Smooth muscle cell (in vitro differentiated cells): ENCODE data around the gene GP1BB. TPM values are rescaled to one million over a fixed set of nuclear protein-coding genes. Genes with fewer than 3 reads are reported as not detected.

Experiments used
- DNase-seq: peaks from one replicate; lab custom pipeline; 2025; ENCODE audit not compliant: unreplicated experiment; lab: John Stamatoyannopoulos, UW
- H2AFZ ChIP-seq: fragments of 200-600 bp; sonication (generic); 2 replicates; pipeline ENCODE4 v1.6.0; 2016; ENCODE audit warnings: antibody characterized with exemption, low read depth, mild to moderate bottlenecking
- H3F3A ChIP-seq: fragments of 200-600 bp; sonication (generic); 2 replicates; pipeline ENCODE4 v1.6.0; 2017; ENCODE audit warnings: antibody characterized with exemption, low read depth
- H3K27ac ChIP-seq: fragments of 200-600 bp; sonication (generic); 2 replicates; pipeline ENCODE4 v1.5.1; 2016; ENCODE audit warnings: low read depth, mild to moderate bottlenecking
- H3K27me3 ChIP-seq: fragments of 200-600 bp; sonication (generic); 2 replicates; pipeline ENCODE4 v1.6.1; 2016; ENCODE audit warnings: low read depth, mild to moderate bottlenecking
- H3K36me3 ChIP-seq: fragments of 200-600 bp; sonication (generic); 2 replicates; pipeline ENCODE4 v1.5.1; 2016; ENCODE audit warnings: low read depth
- H3K4me1 ChIP-seq: fragments of 200-600 bp; sonication (generic); 2 replicates; pipeline ENCODE4 v1.5.1; 2016; ENCODE audit warnings: low read depth
- H3K4me2 ChIP-seq: fragments of 200-600 bp; sonication (generic); 2 replicates; pipeline ENCODE4 v1.6.0; 2016; ENCODE audit warnings: mild to moderate bottlenecking
- H3K4me3 ChIP-seq: fragments of 200-600 bp; sonication (generic); 2 replicates; pipeline ENCODE4 v1.5.1; 2016; ENCODE audit warnings: mild to moderate bottlenecking
- H3K79me2 ChIP-seq: fragments of 200-600 bp; sonication (generic); 2 replicates; pipeline ENCODE4 v1.6.0; 2016; ENCODE audit warnings: low read depth, mild to moderate bottlenecking
- H3K9ac ChIP-seq: fragments of 200-600 bp; sonication (generic); 2 replicates; pipeline ENCODE4 v1.6.0; 2016; ENCODE audit warnings: low read depth
- H3K9me3 ChIP-seq: fragments of 200-600 bp; sonication (generic); replicated peaks from 2 replicates; pipeline ENCODE4 v1.5.1; 2016; ENCODE audit warnings: low read depth
- H4K20me1 ChIP-seq: fragments of 200-600 bp; sonication (generic); 2 replicates; pipeline ENCODE4 v1.6.0; 2016; ENCODE audit warnings: low read depth
- CTCF ChIP-seq: fragments of 200-600 bp; sonication (generic); IDR thresholded peaks from 2 replicates; pipeline ENCODE4 v1.5.1; 2017; ENCODE audit warnings: borderline replicate concordance, mild to moderate bottlenecking, antibody characterized with exemption; ENCODE audit not compliant: insufficient read depth, poor library complexity, severe bottlenecking
- WGBS: methylation state at CpG from one replicate; pipeline ENCODE4 v1.1.7; 2016; ENCODE audit warnings: low lambda C conversion rate; 5-methylcytosine and 5-hydroxymethylcytosine counted together
- polyA plus RNA-seq: library from polyadenylated mRNA; unstranded; fragments of >200 nt; fragmentation: Nextera tagmentation; extraction: Ambion mirVana; gene quantifications from 2 replicates; pipeline ENCODE4 v1.2.1, GENCODE V29; 2016
- total RNA-seq: library from RNA; depleted of rRNA; stranded (reverse); fragments of >200 nt; gene quantifications from 2 replicates; pipeline ENCODE4 v1.2.3, GENCODE V29; 2014

GP1BB gene
- total and polyA plus RNA-seq, 2 experiments from 2014 or later: 0.94 to 9.7 TPM

GRCh38 chr22:19691007-19691720 lies 32.2 kb upstream of the GP1BB start:
- peak overlapping the region; percentile 34 for H3K4me3 ChIP-seq
- no peak for DNase-seq
- TF ChIP-seq CTCF: no peak
- H4K20me1 ChIP-seq: no peaks in the 10 kb centered on the region
- H3K36me3 ChIP-seq: no peaks in the 10 kb centered on the region
- no peaks in the 10 kb centered on the region for H3F3A ChIP-seq
- H3K27ac ChIP-seq: peak overlapping the region; percentile 48
- H3K9me3 ChIP-seq: no peaks in the 10 kb centered on the region
- no peaks in the 10 kb centered on the region for H3K79me2 ChIP-seq
- WGBS: 66% methylated on average over 9 of the region's 9 CpGs
- peak overlapping the region; percentile 78 for H3K4me2 ChIP-seq
- peaks cover 11% of the 10 kb centered on the region for H3K4me1 ChIP-seq
- H3K9ac ChIP-seq: no peak overlapping the region
- no peaks in the 10 kb centered on the region for H3K27me3 ChIP-seq
- peak overlapping the region; percentile 60 for H2AFZ ChIP-seq

DNA sequence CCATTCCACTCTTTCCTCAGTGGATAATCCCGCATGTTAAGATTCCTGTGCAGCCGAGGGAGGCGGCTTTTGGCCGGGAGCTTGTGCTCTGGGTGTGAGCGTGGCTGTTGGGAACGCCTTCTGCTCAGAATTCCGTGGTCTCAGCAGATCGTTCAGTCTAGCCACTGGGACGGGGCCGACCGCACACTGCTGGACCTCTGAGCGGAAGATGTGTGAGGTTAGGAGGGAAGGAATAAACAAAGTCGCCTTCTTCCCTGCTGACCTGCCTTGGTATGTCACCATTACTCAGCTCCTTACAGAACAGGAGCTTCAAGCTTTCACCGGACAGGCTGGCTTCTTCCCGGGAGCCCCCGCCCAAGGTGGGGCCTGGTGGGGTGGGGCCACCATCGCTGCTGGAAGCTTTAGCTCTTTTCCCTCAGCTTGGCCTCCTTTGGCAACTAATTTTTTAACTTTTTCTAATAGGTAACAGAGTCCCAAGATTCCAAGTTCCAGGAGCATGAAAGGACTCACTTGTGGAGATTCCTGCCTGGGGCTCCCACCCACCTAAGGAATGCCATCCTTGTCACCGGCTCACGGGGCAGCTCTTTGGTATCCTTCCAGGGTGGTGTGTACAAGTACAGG lies 31.5 kb upstream of the GP1BB start:
- 10% methylated on average over 19 of the region's 19 CpGs for WGBS
- Histone ChIP-seq H3K4me3 (peak overlapping the region; percentile 34), H3K79me2 (no peaks in the 10 kb centered on the region), H3K4me2 (peak overlapping the region; percentile 78), H2AFZ (peak overlapping the region; percentile 60), H3K9ac (no peak overlapping the region), H4K20me1 (no peaks in the 10 kb centered on the region), H3K4me1 (peaks cover 11% of the 10 kb centered on the region), H3K36me3 (no peaks in the 10 kb centered on the region), H3K27ac (peak overlapping the region; percentile 48), H3F3A (no peaks in the 10 kb centered on the region), H3K27me3 (no peaks in the 10 kb centered on the region), H3K9me3 (no peaks in the 10 kb centered on the region)
- no peak for TF ChIP-seq CTCF
- DNase-seq: no peak

DNA sequence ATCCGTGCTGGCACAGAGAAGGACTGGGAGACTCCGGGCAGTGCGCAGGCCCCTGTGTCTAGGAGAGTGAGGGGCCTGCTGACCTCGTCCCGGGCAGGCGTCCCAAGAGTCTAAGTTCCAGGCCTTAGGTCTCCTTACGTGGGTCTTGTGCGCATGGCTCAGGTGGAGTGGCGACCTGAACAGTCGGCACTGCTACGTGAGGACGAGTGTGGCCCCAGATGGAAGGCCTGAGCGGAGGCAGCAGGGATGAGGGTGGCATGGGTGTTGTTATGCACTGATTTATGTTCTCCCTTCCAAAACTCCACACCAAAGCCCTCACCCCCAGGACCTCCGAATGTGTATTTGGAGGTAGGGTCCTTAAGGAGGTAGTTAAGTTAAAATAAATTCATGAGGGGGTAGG lies 29.8 kb upstream of the GP1BB start:
- Histone ChIP-seq H3K4me2 (no peak overlapping the region), H3K4me1 (peaks cover 11% of the 10 kb centered on the region), H3K36me3 (no peaks in the 10 kb centered on the region), H2AFZ (no peak overlapping the region), H3F3A (no peaks in the 10 kb centered on the region), H3K27me3 (no peaks in the 10 kb centered on the region), H3K79me2 (no peaks in the 10 kb centered on the region), H3K4me3 (no peak overlapping the region), H3K9me3 (no peaks in the 10 kb centered on the region), H3K27ac (no peak overlapping the region), H3K9ac (no peak overlapping the region), H4K20me1 (no peaks in the 10 kb centered on the region)
- 98% methylated on average over 14 of the region's 14 CpGs for WGBS
- no peak for DNase-seq
- no peak for TF ChIP-seq CTCF
